ENCODE results near the gene TRIOBP. TPM values are rescaled to one million over a fixed set of nuclear protein-coding genes. Genes with fewer than 3 reads are reported as not detected.

The TRIOBP gene
- total RNA-seq, 1 experiment from 2014 or later = 38.4 TPM

DNA sequence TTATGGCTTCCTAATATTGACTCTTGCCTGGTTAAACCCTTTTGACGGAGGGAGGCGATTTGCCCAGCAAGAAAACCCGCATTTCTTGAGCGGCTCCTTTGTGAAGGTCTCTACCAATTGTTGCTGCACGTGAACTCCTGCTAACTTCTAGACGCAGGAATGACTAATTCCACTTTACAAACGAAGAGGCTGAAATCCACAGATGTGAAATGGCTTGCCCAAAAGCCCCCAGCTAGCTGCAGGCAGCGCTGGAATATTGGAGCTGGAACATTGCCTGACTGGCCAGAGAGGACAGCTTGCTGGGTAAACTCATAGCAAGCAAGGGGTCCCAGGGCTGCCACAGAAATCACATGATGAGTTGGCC lies 111.4 kb downstream of the TRIOBP start:
- intact Hi-C loops (cut with micrococcal nuclease; ENCODE audit: unreplicated experiment) = loop anchor here (10.0 kb wide), 1 partner anchor 147 kb away; the partner anchor contains the start of genes C22orf23 and POLR2F
- H3K4me1 ChIP-seq = peaks cover 12% of the 10 kb centered on the region
- no peaks in the 10 kb centered on the region for H3K27me3 ChIP-seq (replicated peaks; ENCODE audit: control insufficient read depth, insufficient read depth, low read length)
- ChIA-PET POLR2A (interaction anchor here (0.6 to 2.0 kb wide), 9 partner anchors 10 to 825 kb away, joined by 4 to 19 read pairs (median 7); partner anchors contain the start of genes ANKRD54, C22orf23, MAFF and POLR2F), CTCF (interaction anchor here (0.5 to 1.3 kb wide), 4 partner anchors 9 to 547 kb away, joined by 3 to 12 read pairs (median 6); no protein-coding TSS in a partner anchor)
- H3K4me1 Mint-ChIP-seq (ENCODE audit: low read depth, unreplicated experiment) = peaks cover 20% of the 10 kb centered on the region
- no TSS peak for BruUV-seq (replicated peaks)
- DNase-seq = no peak
- H3K4me3 Mint-ChIP-seq (ENCODE audit: unreplicated experiment) = peak overlapping the region; percentile 90
- peaks cover 83% of the 10 kb centered on the region for H3K36me3 Mint-ChIP-seq (ENCODE audit: insufficient read depth, unreplicated experiment)
- H3K9me3 Mint-ChIP-seq (ENCODE audit: unreplicated experiment) = no peaks in the 10 kb centered on the region
- peak overlapping the region; percentile 92 for H3K27ac Mint-ChIP-seq (ENCODE audit: unreplicated experiment)
- peak overlapping the region; percentile 46 for H3K4me3 ChIP-seq (ENCODE audit: low read depth, low read length)
- TF ChIP-seq, protein P1, sequence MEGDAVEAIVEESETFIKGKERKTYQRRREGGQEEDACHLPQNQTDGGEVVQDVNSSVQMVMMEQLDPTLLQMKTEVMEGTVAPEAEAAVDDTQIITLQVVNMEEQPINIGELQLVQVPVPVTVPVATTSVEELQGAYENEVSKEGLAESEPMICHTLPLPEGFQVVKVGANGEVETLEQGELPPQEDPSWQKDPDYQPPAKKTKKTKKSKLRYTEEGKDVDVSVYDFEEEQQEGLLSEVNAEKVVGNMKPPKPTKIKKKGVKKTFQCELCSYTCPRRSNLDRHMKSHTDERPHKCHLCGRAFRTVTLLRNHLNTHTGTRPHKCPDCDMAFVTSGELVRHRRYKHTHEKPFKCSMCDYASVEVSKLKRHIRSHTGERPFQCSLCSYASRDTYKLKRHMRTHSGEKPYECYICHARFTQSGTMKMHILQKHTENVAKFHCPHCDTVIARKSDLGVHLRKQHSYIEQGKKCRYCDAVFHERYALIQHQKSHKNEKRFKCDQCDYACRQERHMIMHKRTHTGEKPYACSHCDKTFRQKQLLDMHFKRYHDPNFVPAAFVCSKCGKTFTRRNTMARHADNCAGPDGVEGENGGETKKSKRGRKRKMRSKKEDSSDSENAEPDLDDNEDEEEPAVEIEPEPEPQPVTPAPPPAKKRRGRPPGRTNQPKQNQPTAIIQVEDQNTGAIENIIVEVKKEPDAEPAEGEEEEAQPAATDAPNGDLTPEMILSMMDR (IDR thresholded peaks at IDR 0.05; ENCODE audit: insufficient read depth in 1 of 2, low read depth in 1 of 2, low read length in 1 of 2, severe bottlenecking in 1 of 2, unreplicated experiment in 1 of 2) = no peak
- H3K27me3 Mint-ChIP-seq (ENCODE audit: insufficient read depth, unreplicated experiment) = no peaks in the 10 kb centered on the region
- H3K9me3 ChIP-seq = no peaks in the 10 kb centered on the region
- H3K36me3 ChIP-seq (ENCODE audit: control insufficient read depth, insufficient read depth, low read length) = no peaks in the 10 kb centered on the region; the same call in 1 of the 2 replicates

DNA sequence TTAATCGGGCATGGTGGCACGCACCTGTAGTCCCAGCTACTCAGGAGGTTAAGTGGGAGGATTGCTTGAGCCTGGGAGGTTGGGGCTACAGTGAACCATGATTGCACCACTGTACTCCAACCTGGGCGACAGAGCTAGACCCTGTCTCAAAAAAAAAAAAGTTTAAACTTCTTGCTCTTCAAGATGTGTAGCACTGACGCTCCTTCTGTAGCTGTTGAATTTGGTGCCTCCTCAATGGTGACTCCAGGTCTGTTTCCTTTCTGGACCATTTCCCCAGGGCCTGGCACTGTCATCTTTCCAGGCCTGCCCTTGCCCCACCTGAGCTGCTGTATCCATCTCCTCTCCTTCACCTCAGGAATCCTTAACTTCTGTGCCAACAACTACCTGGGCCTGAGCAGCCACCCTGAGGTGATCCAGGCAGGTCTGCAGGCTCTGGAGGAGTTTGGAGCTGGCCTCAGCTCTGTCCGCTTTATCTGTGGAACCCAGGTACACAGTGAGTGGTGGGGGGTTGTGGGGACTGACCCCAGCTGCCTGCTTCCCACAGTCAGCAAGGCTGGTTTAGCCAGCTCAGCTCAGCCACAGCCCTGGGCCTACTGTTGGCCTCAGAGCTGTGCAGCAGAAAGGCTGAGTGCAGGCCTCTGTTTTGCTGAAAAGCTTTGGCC lies 113.0 kb downstream of the TRIOBP start:
- Histone ChIP-seq H3K9me3 (no peaks in the 10 kb centered on the region), H3K36me3 (ENCODE audit: control insufficient read depth, insufficient read depth, low read length) (peaks cover under 1% of the 10 kb centered on the region; the same call in 1 of the 2 replicates), H3K4me1 (no peaks in the 10 kb centered on the region), H3K4me3 (ENCODE audit: low read depth, low read length) (no peak overlapping the region), H3K27me3 (replicated peaks; ENCODE audit: control insufficient read depth, insufficient read depth, low read length) (no peaks in the 10 kb centered on the region)
- TF ChIP-seq, protein P1 (IDR thresholded peaks at IDR 0.05; ENCODE audit: insufficient read depth in 1 of 2, low read depth in 1 of 2, low read length in 1 of 2, severe bottlenecking in 1 of 2, unreplicated experiment in 1 of 2) = no peak
- intact Hi-C loops (cut with micrococcal nuclease; ENCODE audit: unreplicated experiment) = loop anchor here (10.0 kb wide), 1 partner anchor 145 kb away; the partner anchor contains the start of genes C22orf23 and POLR2F
- Mint-ChIP-seq H3K4me3 (ENCODE audit: unreplicated experiment) (peak overlapping the region; percentile 38), H3K27me3 (ENCODE audit: insufficient read depth, unreplicated experiment) (no peaks in the 10 kb centered on the region), H3K9me3 (ENCODE audit: unreplicated experiment) (no peaks in the 10 kb centered on the region), H3K27ac (ENCODE audit: unreplicated experiment) (no peak overlapping the region), H3K36me3 (ENCODE audit: insufficient read depth, unreplicated experiment) (peaks cover 83% of the 10 kb centered on the region), H3K4me1 (ENCODE audit: low read depth, unreplicated experiment) (peaks cover 14% of the 10 kb centered on the region)
- CTCF ChIA-PET = interaction anchor here (0.6 kb wide), 1 partner anchor 136 kb away, joined by 3 read pairs; no protein-coding TSS in a partner anchor
- POLR2A ChIA-PET = interaction anchor here (0.6 to 0.7 kb wide), 3 partner anchors 26 to 521 kb away, joined by 3 to 7 read pairs (median 3); no protein-coding TSS in a partner anchor
- no peak for DNase-seq
- no TSS peak for BruUV-seq (replicated peaks)

DNA sequence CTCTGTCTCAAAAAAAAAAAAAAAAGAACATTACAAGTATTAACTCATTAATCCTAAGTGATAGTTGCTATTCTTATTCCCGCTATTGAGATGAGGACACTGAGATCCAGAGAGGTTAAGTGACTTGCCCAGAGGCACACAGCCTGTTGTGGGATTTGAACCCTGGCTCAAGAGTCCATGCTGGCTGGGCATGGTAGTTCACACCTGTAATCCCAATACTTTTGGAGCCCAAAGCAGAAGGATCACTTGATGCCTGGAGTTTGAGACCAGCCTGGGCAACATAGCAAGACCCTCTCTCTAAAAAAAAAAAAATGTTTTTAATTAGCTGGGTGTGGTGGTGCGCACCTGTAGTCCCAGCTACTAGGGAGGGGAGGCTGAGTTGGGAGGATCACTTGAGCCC lies 115.0 kb downstream of the TRIOBP start:
- H3K9me3 ChIP-seq = no peaks in the 10 kb centered on the region
- no peak for DNase-seq
- H3K27me3 Mint-ChIP-seq (ENCODE audit: insufficient read depth, unreplicated experiment) = no peaks in the 10 kb centered on the region
- CTCF ChIA-PET = no interaction called here
- intact Hi-C loops (cut with micrococcal nuclease; ENCODE audit: unreplicated experiment) = no loop called here
- H3K4me1 ChIP-seq = no peaks in the 10 kb centered on the region
- no peak overlapping the region for H3K4me3 ChIP-seq (ENCODE audit: low read depth, low read length)
- peaks cover 76% of the 10 kb centered on the region for H3K36me3 Mint-ChIP-seq (ENCODE audit: insufficient read depth, unreplicated experiment)
- H3K9me3 Mint-ChIP-seq (ENCODE audit: unreplicated experiment) = no peaks in the 10 kb centered on the region
- POLR2A ChIA-PET = interaction anchor here (0.7 kb wide), 1 partner anchor 210 kb away, joined by 3 read pairs; no protein-coding TSS in a partner anchor
- no peaks in the 10 kb centered on the region for H3K27me3 ChIP-seq (replicated peaks; ENCODE audit: control insufficient read depth, insufficient read depth, low read length)
- no TSS peak for BruUV-seq (replicated peaks)
- peaks cover 1% of the 10 kb centered on the region for H3K36me3 ChIP-seq (ENCODE audit: control insufficient read depth, insufficient read depth, low read length)
- no peak overlapping the region for H3K4me3 Mint-ChIP-seq (ENCODE audit: unreplicated experiment)
- TF ChIP-seq, protein P1 (IDR thresholded peaks at IDR 0.05; ENCODE audit: insufficient read depth in 1 of 2, low read depth in 1 of 2, low read length in 1 of 2, severe bottlenecking in 1 of 2, unreplicated experiment in 1 of 2) = no peak
- no peak overlapping the region for H3K27ac Mint-ChIP-seq (ENCODE audit: unreplicated experiment)
- H3K4me1 Mint-ChIP-seq (ENCODE audit: low read depth, unreplicated experiment) = no peaks in the 10 kb centered on the region

Data from Caco-2 (cell line).